ENCODE results near the gene DPF1.
"Not testable (repeated sequence)": the region's sequence is repeated elsewhere in the genome, so short reads cannot be mapped to it uniquely, and the experiment has no call there.

DPF1 gene

GRCh38 chr19:38265213-38265861 is 41.3 kb upstream of the DPF1 start:
- peak overlapping the region; percentile 66 to 91 (median 80) for H3K9ac ChIP-seq
- H3K4me3 ChIP-seq: peak overlapping the region; percentile 64 to 82 (median 71)
- TF ChIP-seq Cebpa-rat (IDR thresholded peaks at IDR 0.05): no peak
- H4K20me1 ChIP-seq: peaks cover 0 to 38% (median 2%) of the 10 kb centered on the region in 11 experiments; a peak in 9 of 22 replicates
- peaks cover 0 to 6% (median 0%) of the 10 kb centered on the region in 11 experiments; a peak in 3 of 22 replicates for H3K36me3 ChIP-seq
- H3K9me3 ChIP-seq (replicated peaks in 1 of 11): no peaks in the 10 kb centered on the region
- peak overlapping the region; percentile 73 to 93 (median 80) for H3K27ac ChIP-seq
- H3K27me3 ChIP-seq: no peaks in the 10 kb centered on the region
- H3K4me1 ChIP-seq: peaks cover 43 to 78% (median 66%) of the 10 kb centered on the region in 10 experiments
- H3K4me2 ChIP-seq: peak overlapping the region; percentile 88 to 99 (median 96)

- Histone ChIP-seq H3K36me3 (no peaks in the 10 kb centered on the region; a peak in 2 of 22 replicates), H3K4me1 (peaks cover 43 to 72% (median 62%) of the 10 kb centered on the region in 10 experiments), H3K4me3 (peak within 1 kb of the TSS; percentile 64 to 82 (median 71)), H3K4me2 (peak within 1 kb of the TSS; percentile 88 to 99 (median 96)), H3K9me3 (replicated peaks in 1 of 11) (no peaks in the 10 kb centered on the region), H3K27ac (peak within 1 kb of the TSS; percentile 73 to 93 (median 80)), H3K27me3 (no peaks in the 10 kb centered on the region), H3K9ac (peak within 1 kb of the TSS; percentile 66 to 91 (median 80)), H4K20me1 (peaks cover 0 to 37% (median 0%) of the 10 kb centered on the region in 11 experiments; a peak in 8 of 22 replicates)
- TF ChIP-seq Cebpa-rat (IDR thresholded peaks at IDR 0.05): no peak
Observed at GRCh38 chr19:38264486-38265212, 40.6 kb upstream of the DPF1 start, which contains the start of gene SPINT2. Gene SPINT2 (plus strand): TSS chr19:38264573. CDS start chr19:38264893, 320 bp downstream.

GRCh38 chr19:38263689-38264485 is 39.9 kb upstream of the DPF1 start:
- Histone ChIP-seq H3K27ac (peak overlapping the region; percentile 73 to 93 (median 80)), H3K4me1 (peaks cover 43 to 69% (median 60%) of the 10 kb centered on the region in 10 experiments), H3K36me3 (no peaks in the 10 kb centered on the region; a peak in 1 of 22 replicates), H3K27me3 (no peaks in the 10 kb centered on the region), H3K9me3 (replicated peaks in 1 of 11) (no peaks in the 10 kb centered on the region), H3K9ac (peak overlapping the region; percentile 66 to 91 (median 80)), H3K4me2 (peak overlapping the region; percentile 88 to 99 (median 96)), H3K4me3 (peak overlapping the region; percentile 64 to 82 (median 71)), H4K20me1 (peaks cover 0 to 34% (median 0%) of the 10 kb centered on the region in 11 experiments; a peak in 8 of 22 replicates)
- TF ChIP-seq Cebpa-rat (IDR thresholded peaks at IDR 0.05): no peak

- peak overlapping the region in 4 of 11 experiments; percentile 77 to 80 (median 79); a peak in 4 of 22 replicates for H3K9ac ChIP-seq
- peaks cover 33 to 57% (median 50%) of the 10 kb centered on the region in 10 experiments for H3K4me1 ChIP-seq
- no peaks in the 10 kb centered on the region for H3K27me3 ChIP-seq
- peak overlapping the region in 7 of 11 experiments; percentile 73 to 90 (median 80); a peak in 5 of 22 replicates for H3K27ac ChIP-seq
- TF ChIP-seq Cebpa-rat (IDR thresholded peaks at IDR 0.05): no peak
- H3K4me3 ChIP-seq: no peak overlapping the region; a peak in 1 of 20 replicates
- H4K20me1 ChIP-seq: peaks cover 0 to 22% (median 0%) of the 10 kb centered on the region in 11 experiments; a peak in 6 of 22 replicates
- no peaks in the 10 kb centered on the region for H3K9me3 ChIP-seq (replicated peaks in 1 of 11)
- H3K4me2 ChIP-seq: peak overlapping the region; percentile 88 to 99 (median 96)
- H3K36me3 ChIP-seq: no peaks in the 10 kb centered on the region; a peak in 1 of 22 replicates
Observed at GRCh38 chr19:38262585-38263268, 38.7 kb upstream of the DPF1 start.

- not testable (repeated sequence) for H3K27me3 ChIP-seq; H3K9me3 ChIP-seq (replicated peaks in 1 of 11); H3K36me3 ChIP-seq; H3K4me2 ChIP-seq; H3K27ac ChIP-seq; H3K4me3 ChIP-seq; H3K9ac ChIP-seq
- peaks cover 0 to 14% (median 0%) of the 10 kb centered on the region in 11 experiments; a peak in 5 of 22 replicates for H4K20me1 ChIP-seq
- peaks cover 25 to 51% (median 43%) of the 10 kb centered on the region in 10 experiments for H3K4me1 ChIP-seq
Observed at GRCh38 chr19:38261942-38262341, 37.9 kb upstream of the DPF1 start.

GRCh38 chr19:38255383-38256014 is 31.5 kb upstream of the DPF1 start:
- H3K4me1 ChIP-seq: peaks cover 41 to 67% (median 62%) of the 10 kb centered on the region in 10 experiments
- H4K20me1 ChIP-seq: no peaks in the 10 kb centered on the region
- H3K27me3 ChIP-seq: peaks cover 0 to 23% (median 7%) of the 10 kb centered on the region in 11 experiments; a peak in 11 of 22 replicates
- H3K4me2 ChIP-seq: peak overlapping the region; percentile 88 to 99 (median 92)
- no peaks in the 10 kb centered on the region for H3K9me3 ChIP-seq (replicated peaks in 1 of 11)
- H3K4me3 ChIP-seq: peak overlapping the region; percentile 48 to 72 (median 62)
- no peaks in the 10 kb centered on the region for H3K36me3 ChIP-seq
- peak overlapping the region; percentile 41 to 83 (median 67); a peak in 21 of 22 replicates for H3K9ac ChIP-seq
- H3K27ac ChIP-seq: peak overlapping the region in 9 of 11 experiments; percentile 5 to 80 (median 71); a peak in 17 of 22 replicates
- no peak for TF ChIP-seq Cebpa-rat (IDR thresholded peaks at IDR 0.05)

- peak overlapping the region in 6 of 10 experiments; percentile 51 to 64 (median 58); a peak in 8 of 20 replicates for H3K4me3 ChIP-seq
Observed at GRCh38 chr19:38253788-38254187, 29.8 kb upstream of the DPF1 start.

More at GRCh38 chr19:38253788-38254187, 29.8 kb upstream of the DPF1 start:
- Histone ChIP-seq H3K9me3 (replicated peaks in 1 of 11) (no peaks in the 10 kb centered on the region), H3K27me3 (peaks cover 0 to 23% (median 7%) of the 10 kb centered on the region in 11 experiments; a peak in 11 of 22 replicates), H3K4me1 (peaks cover 41 to 70% (median 62%) of the 10 kb centered on the region in 10 experiments), H3K9ac (peak overlapping the region in 8 of 11 experiments; percentile 48 to 80 (median 72); a peak in 14 of 22 replicates), H4K20me1 (no peaks in the 10 kb centered on the region), H3K27ac (peak overlapping the region in 8 of 11 experiments; percentile 48 to 80 (median 68); a peak in 17 of 22 replicates), H3K4me2 (peak overlapping the region; percentile 86 to 99 (median 92)), H3K36me3 (no peaks in the 10 kb centered on the region)
- TF ChIP-seq Cebpa-rat (IDR thresholded peaks at IDR 0.05): no peak

Measured in BLaER1 treated with 17β-estradiol and CSF1 and Interleukin-3, amounts not matched to agents 10 nM and 100 nM (cell line).